HEK293 (cell line): ENCODE measurements around the gene DMPK.

ENCODE experiments used
- CTCF ChIA-PET: fragments of 350-600 bp; formaldehyde crosslinking; extraction: SDS; loops from one replicate; lab custom pipeline; 2021; ENCODE audit warnings: antibody characterized with exemption; lab: Yijun Ruan, JAX
- POLR2A ChIA-PET: fragments of 300-600 bp; formaldehyde crosslinking; extraction: SDS; loops from one replicate; lab custom pipeline; 2020; ENCODE audit warnings: antibody characterized with exemption, inconsistent platforms; lab: Yijun Ruan, JAX
- H3K27ac ChIP-seq: fragments of 200-500 bp; sonication (Bioruptor generic); 2 replicates; pipeline ENCODE4 v1.5.1; 2014; ENCODE audit warnings: low read depth, low read length, control low read depth, inconsistent platforms; ENCODE audit errors: extremely low read depth
- H3K36me3 ChIP-seq, 2 experiments: fragments of 200-500 bp in 1 of 2; sonication (Bioruptor generic) in 1 of 2; 1 replicate in 1 of 2; 2 replicates in 1 of 2; pipeline ENCODE4 v1.5.1; 2014 to 2017; ENCODE audit warnings: inconsistent platforms in 2 of 2, low read length in 2 of 2; ENCODE audit not compliant: control insufficient read depth in 2 of 2, insufficient read depth in 1 of 2
- H3K4me1 ChIP-seq: fragments of 200-500 bp; sonication (Bioruptor generic); 2 replicates; pipeline ENCODE4 v1.5.1; 2014; ENCODE audit warnings: mild to moderate bottlenecking, low read length, inconsistent platforms; ENCODE audit not compliant: control insufficient read depth, insufficient read depth
- H3K4me3 ChIP-seq: 2 replicates; pipeline ENCODE4 v1.5.1; 2011; ENCODE audit warnings: low read depth, mild to moderate bottlenecking, control low read depth, low read length, moderate library complexity
- H3K9me3 ChIP-seq: fragments of 200-500 bp; sonication (Bioruptor generic); 2 replicates; pipeline ENCODE4 v1.5.1; 2014; ENCODE audit warnings: low read depth, low read length, inconsistent platforms; ENCODE audit not compliant: control insufficient read depth, insufficient read depth
- ATF2 ChIP-seq: fragments of 450-650 bp; formaldehyde crosslinking; IDR thresholded peaks from 2 replicates; pipeline ENCODE4 v1.5.1; 2016; ENCODE audit warnings: missing biosample characterization, missing genetic modification characterization, low read depth
- BCL6B ChIP-seq: fragments of 450-650 bp; formaldehyde crosslinking; IDR thresholded peaks from 2 replicates; pipeline ENCODE4 v1.5.1; 2017; ENCODE audit warnings: missing biosample characterization, missing genetic modification characterization
- GLIS2 ChIP-seq: fragments of 450-650 bp; formaldehyde crosslinking; IDR thresholded peaks from 2 replicates; pipeline ENCODE4 v1.5.1; 2016; ENCODE audit warnings: missing biosample characterization, missing genetic modification characterization
- MYNN ChIP-seq: fragments of 450-650 bp; formaldehyde crosslinking; IDR thresholded peaks from 2 replicates; pipeline ENCODE4 v1.5.1; 2016; ENCODE audit warnings: missing biosample characterization, missing genetic modification characterization, borderline replicate concordance
- MZF1 ChIP-seq: fragments of 450-650 bp; formaldehyde crosslinking; IDR thresholded peaks from 2 replicates; pipeline ENCODE4 v1.5.1; 2017; ENCODE audit warnings: missing biosample characterization, missing genetic modification characterization, borderline replicate concordance
- PRDM2 ChIP-seq: fragments of 450-650 bp; formaldehyde crosslinking; IDR thresholded peaks from 2 replicates; pipeline ENCODE4 v1.5.1; 2016; ENCODE audit warnings: missing biosample characterization, missing genetic modification characterization, borderline replicate concordance
- ZFP69B ChIP-seq: fragments of 450-650 bp; formaldehyde crosslinking; IDR thresholded peaks from 2 replicates; pipeline ENCODE4 v1.5.1; 2016; ENCODE audit warnings: missing biosample characterization, missing genetic modification characterization
- ZNF214 ChIP-seq: fragments of 450-650 bp; formaldehyde crosslinking; IDR thresholded peaks from 2 replicates; pipeline ENCODE4 v1.5.1; 2017; ENCODE audit warnings: missing biosample characterization, mild to moderate bottlenecking, missing genetic modification characterization, borderline replicate concordance
- ZNF24 ChIP-seq: fragments of 450-650 bp; formaldehyde crosslinking; IDR thresholded peaks from 2 replicates; pipeline ENCODE4 v1.5.1; 2016; ENCODE audit warnings: missing biosample characterization, missing genetic modification characterization
- ZNF248 ChIP-seq: fragments of 450-650 bp; formaldehyde crosslinking; IDR thresholded peaks from 2 replicates; pipeline ENCODE4 v1.5.1; 2017; ENCODE audit warnings: missing biosample characterization, missing genetic modification characterization
- ZNF335 ChIP-seq: fragments of 450-650 bp; formaldehyde crosslinking; conservative IDR thresholded peaks from 2 replicates; pipeline ENCODE4 v1.5.1; 2016; ENCODE audit warnings: missing biosample characterization, missing genetic modification characterization
- ZNF354C ChIP-seq: fragments of 450-650 bp; formaldehyde crosslinking; IDR thresholded peaks from 2 replicates; pipeline ENCODE4 v1.5.1; 2016; ENCODE audit warnings: missing biosample characterization, missing genetic modification characterization, low read depth, borderline replicate concordance
- ZNF398 ChIP-seq: fragments of 450-650 bp; formaldehyde crosslinking; IDR thresholded peaks from 2 replicates; pipeline ENCODE4 v1.5.1; 2017; ENCODE audit warnings: missing biosample characterization, missing genetic modification characterization
- ZNF473 ChIP-seq: fragments of 450-650 bp; formaldehyde crosslinking; IDR thresholded peaks from 2 replicates; pipeline ENCODE4 v1.5.1; 2017; ENCODE audit warnings: missing biosample characterization, missing genetic modification characterization
- ZNF677 ChIP-seq: fragments of 450-650 bp; IDR thresholded peaks from 2 replicates; pipeline ENCODE4 v1.5.0; 2018; ENCODE audit warnings: missing biosample characterization, mild to moderate bottlenecking, missing genetic modification characterization, moderate library complexity
- ZNF701 ChIP-seq: fragments of 450-650 bp; formaldehyde crosslinking; IDR thresholded peaks from 2 replicates; pipeline ENCODE4 v1.5.1; 2016; ENCODE audit warnings: missing biosample characterization, missing genetic modification characterization

Gene DMPK

GRCh38 chr19:45780448-45781213, 1.7 kb downstream of the DMPK start (continued):
- TF ChIP-seq ZNF398 (tag by site-specific recombination) (peak; percentile 90), PRDM2 (tag by site-specific recombination) (no peak), MZF1 (no peak), GLIS2 (tag by site-specific recombination) (peak; percentile 36; the same call in 1 of the 2 replicates), ZNF24 (tag by site-specific recombination) (no peak), BCL6B (tag by site-specific recombination) (no peak), ZFP69B (peak; percentile 97), ZNF677 (tag by site-specific recombination) (no peak), ZNF335 (tag by site-specific recombination) (no peak), ZNF214 (tag by site-specific recombination) (no peak), ZNF701 (tag by site-specific recombination) (no peak)

- TF ChIP-seq PRDM2 (tag by site-specific recombination) = no peak
- TF ChIP-seq ZNF354C (tag by site-specific recombination) = no peak
- TF ChIP-seq ZNF473 (tag by site-specific recombination) = no peak
- no peak for TF ChIP-seq ATF2 (tag by site-specific recombination)
- no peak for TF ChIP-seq ZNF248 (tag by site-specific recombination)
- TF ChIP-seq MYNN (tag by site-specific recombination) = no peak
- peaks cover 14 to 36% of the 10 kb centered on the region in 2 experiments; a peak in 2 of 3 replicates for H3K36me3 ChIP-seq
- peaks cover 9% of the 10 kb centered on the region; the same call in 1 of the 2 replicates for H3K4me1 ChIP-seq
- H3K4me3 ChIP-seq = no peak overlapping the region
- no peak overlapping the region; the same call in 1 of the 2 replicates for H3K27ac ChIP-seq
- ChIA-PET POLR2A (interaction anchor here (1.1 to 5.8 kb wide), 3 partner anchors 8 to 88 kb away, joined by 3 to 78 read pairs (median 18); partner anchors contain the start of genes DMWD, QPCTL and SIX5), CTCF (interaction anchor here (1.2 kb wide), 1 partner anchor 757 kb away, joined by 3 read pairs; no protein-coding TSS in a partner anchor)
- no peaks in the 10 kb centered on the region for H3K9me3 ChIP-seq
Measured at GRCh38 chr19:45780146-45780447, 2.2 kb downstream of the DMPK start.
